Measurements from ENCODE around the gene ATP1B2. TPM values are rescaled to one million over a fixed set of nuclear protein-coding genes. Genes with fewer than 3 reads are reported as not detected.
A peak's percentile ranks its signal among the peaks of the same experiment; 100 is the strongest.

ATP1B2 gene
- total and polyA plus RNA-seq, 9 of the 15 experiments (the other 6 are each of a cell fraction or from before 2014, with no cell fraction given): 0.23 to 6.0 (median 0.99) TPM

DNA sequence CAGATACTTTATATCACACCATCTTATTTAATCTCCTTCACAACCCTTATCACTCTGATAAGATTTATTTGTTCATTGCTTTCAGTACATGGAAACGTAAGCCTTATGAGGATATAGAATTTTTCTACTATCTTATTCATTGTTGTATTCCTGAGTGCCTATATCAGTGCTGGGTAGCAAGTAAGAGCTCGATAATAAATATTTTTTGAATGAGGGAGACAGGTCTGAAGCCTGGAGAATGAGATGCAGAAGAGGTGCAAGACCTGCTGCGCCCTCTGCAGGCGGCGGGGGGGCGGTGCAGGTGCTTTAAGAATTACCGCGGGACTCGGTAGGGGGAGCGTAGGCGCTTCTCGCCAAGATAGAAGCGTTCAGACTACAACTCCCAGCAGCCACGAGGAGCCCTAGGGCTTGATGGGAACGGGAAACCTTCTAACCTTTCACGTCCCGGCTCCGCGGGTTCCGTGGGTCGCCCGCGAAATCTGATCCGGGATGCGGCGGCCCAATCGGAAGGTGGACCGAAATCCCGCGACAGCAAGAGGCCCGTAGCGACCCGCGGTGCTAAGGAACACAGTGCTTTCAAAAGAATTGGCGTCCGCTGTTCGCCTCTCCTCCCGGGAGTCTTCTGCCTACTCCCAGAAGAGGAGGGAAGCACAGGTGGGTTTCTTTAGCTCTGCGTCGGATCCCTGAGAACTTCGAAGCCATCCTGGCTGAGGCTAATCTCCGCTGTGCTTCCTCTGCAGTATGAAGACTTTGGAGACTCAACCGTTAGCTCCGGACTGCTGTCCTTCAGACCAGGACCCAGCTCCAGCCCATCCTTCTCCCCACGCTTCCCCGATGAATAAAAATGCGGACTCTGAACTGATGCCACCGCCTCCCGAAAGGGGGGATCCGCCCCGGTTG is 37.4 kb downstream of the ATP1B2 start, which contains the start of gene WRAP53 (continued):
- TF ChIP-seq THRAP3 (IDR thresholded peaks at IDR 0.05; ENCODE audit: borderline replicate concordance) (no peak), FOXJ2 (tag; IDR thresholded peaks at IDR 0.05) (peak; percentile 76; the same call in 1 of the 2 replicates), ZNF57 (CRISPR knock-in tag; IDR thresholded peaks at IDR 0.05) (no peak), ZNF311 (CRISPR knock-in tag; IDR thresholded peaks at IDR 0.05) (no peak), NR2C2 (CRISPR knock-in tag; IDR thresholded peaks at IDR 0.05) (peak; percentile 92), NR2C2 (tag; IDR thresholded peaks at IDR 0.05) (peak; percentile 98), HNRNPL (IDR thresholded peaks at IDR 0.05; ENCODE audit: low read depth, low read length) (no peak), SIN3A (IDR thresholded peaks at IDR 0.05; ENCODE audit: borderline replicate concordance in 2 of 2, control insufficient read depth in 1 of 2, low read depth in 2 of 2, low read length in 2 of 2) (0 out of 4 replicates have a peak, but pooled peaks have one; percentile 18 to 52), XRCC4 (IDR thresholded peaks at IDR 0.05; ENCODE audit: extremely low read depth, insufficient read depth, insufficient read length) (no peak), MYBL2 (IDR thresholded peaks at IDR 0.05; ENCODE audit: low read depth) (no peak), MYBL2 (CRISPR knock-in tag; IDR thresholded peaks at IDR 0.05; ENCODE audit: borderline replicate concordance) (no peak), MTA3 (IDR thresholded peaks at IDR 0.05; ENCODE audit: borderline replicate concordance) (no peak), ZKSCAN8 (CRISPR knock-in tag; IDR thresholded peaks at IDR 0.05) (no peak), RB1 (IDR thresholded peaks at IDR 0.05; ENCODE audit: low read depth) (peak; percentile 33; the same call in 1 of the 2 replicates), SIN3B (IDR thresholded peaks at IDR 0.05; ENCODE audit: low read depth) (0 out of 2 replicates have a peak, but pooled peaks have one; percentile 22)
- TF ChIP-seq, protein P1, sequence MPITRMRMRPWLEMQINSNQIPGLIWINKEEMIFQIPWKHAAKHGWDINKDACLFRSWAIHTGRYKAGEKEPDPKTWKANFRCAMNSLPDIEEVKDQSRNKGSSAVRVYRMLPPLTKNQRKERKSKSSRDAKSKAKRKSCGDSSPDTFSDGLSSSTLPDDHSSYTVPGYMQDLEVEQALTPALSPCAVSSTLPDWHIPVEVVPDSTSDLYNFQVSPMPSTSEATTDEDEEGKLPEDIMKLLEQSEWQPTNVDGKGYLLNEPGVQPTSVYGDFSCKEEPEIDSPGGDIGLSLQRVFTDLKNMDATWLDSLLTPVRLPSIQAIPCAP (CRISPR knock-in tag; IDR thresholded peaks at IDR 0.05; ENCODE audit: borderline replicate concordance): no peak
- TF ChIP-seq, protein P2, sequence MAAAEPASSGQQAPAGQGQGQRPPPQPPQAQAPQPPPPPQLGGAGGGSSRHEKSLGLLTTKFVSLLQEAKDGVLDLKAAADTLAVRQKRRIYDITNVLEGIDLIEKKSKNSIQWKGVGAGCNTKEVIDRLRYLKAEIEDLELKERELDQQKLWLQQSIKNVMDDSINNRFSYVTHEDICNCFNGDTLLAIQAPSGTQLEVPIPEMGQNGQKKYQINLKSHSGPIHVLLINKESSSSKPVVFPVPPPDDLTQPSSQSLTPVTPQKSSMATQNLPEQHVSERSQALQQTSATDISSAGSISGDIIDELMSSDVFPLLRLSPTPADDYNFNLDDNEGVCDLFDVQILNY (CRISPR knock-in tag; IDR thresholded peaks at IDR 0.05): no peak
- TF ChIP-seq, protein P3, sequence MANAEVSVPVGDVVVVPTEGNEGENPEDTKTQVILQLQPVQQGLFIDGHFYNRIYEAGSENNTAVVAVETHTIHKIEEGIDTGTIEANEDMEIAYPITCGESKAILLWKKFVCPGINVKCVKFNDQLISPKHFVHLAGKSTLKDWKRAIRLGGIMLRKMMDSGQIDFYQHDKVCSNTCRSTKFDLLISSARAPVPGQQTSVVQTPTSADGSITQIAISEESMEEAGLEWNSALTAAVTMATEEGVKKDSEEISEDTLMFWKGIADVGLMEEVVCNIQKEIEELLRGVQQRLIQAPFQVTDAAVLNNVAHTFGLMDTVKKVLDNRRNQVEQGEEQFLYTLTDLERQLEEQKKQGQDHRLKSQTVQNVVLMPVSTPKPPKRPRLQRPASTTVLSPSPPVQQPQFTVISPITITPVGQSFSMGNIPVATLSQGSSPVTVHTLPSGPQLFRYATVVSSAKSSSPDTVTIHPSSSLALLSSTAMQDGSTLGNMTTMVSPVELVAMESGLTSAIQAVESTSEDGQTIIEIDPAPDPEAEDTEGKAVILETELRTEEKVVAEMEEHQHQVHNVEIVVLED (CRISPR knock-in tag; IDR thresholded peaks at IDR 0.05): peak; percentile 85
- TF ChIP-seq, protein P4, sequence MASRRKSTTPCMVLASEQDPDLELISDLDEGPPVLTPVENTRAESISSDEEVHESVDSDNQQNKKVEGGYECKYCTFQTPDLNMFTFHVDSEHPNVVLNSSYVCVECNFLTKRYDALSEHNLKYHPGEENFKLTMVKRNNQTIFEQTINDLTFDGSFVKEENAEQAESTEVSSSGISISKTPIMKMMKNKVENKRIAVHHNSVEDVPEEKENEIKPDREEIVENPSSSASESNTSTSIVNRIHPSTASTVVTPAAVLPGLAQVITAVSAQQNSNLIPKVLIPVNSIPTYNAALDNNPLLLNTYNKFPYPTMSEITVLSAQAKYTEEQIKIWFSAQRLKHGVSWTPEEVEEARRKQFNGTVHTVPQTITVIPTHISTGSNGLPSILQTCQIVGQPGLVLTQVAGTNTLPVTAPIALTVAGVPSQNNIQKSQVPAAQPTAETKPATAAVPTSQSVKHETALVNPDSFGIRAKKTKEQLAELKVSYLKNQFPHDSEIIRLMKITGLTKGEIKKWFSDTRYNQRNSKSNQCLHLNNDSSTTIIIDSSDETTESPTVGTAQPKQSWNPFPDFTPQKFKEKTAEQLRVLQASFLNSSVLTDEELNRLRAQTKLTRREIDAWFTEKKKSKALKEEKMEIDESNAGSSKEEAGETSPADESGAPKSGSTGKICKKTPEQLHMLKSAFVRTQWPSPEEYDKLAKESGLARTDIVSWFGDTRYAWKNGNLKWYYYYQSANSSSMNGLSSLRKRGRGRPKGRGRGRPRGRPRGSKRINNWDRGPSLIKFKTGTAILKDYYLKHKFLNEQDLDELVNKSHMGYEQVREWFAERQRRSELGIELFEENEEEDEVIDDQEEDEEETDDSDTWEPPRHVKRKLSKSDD (conservative IDR thresholded peaks at IDR 0.05; ENCODE audit: low read length): no peak
- TF ChIP-seq, protein P5, sequence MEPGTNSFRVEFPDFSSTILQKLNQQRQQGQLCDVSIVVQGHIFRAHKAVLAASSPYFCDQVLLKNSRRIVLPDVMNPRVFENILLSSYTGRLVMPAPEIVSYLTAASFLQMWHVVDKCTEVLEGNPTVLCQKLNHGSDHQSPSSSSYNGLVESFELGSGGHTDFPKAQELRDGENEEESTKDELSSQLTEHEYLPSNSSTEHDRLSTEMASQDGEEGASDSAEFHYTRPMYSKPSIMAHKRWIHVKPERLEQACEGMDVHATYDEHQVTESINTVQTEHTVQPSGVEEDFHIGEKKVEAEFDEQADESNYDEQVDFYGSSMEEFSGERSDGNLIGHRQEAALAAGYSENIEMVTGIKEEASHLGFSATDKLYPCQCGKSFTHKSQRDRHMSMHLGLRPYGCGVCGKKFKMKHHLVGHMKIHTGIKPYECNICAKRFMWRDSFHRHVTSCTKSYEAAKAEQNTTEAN (CRISPR knock-in tag; IDR thresholded peaks at IDR 0.05): no peak
